HuH-7.5 (cell line): ENCODE measurements around the gene ENGASE.

Experiments used
- DNase-seq: peaks from one replicate; pipeline ENCODE4 v3.0.0; 2011; ENCODE audit warnings: low spot score

Gene ENGASE

DNA sequence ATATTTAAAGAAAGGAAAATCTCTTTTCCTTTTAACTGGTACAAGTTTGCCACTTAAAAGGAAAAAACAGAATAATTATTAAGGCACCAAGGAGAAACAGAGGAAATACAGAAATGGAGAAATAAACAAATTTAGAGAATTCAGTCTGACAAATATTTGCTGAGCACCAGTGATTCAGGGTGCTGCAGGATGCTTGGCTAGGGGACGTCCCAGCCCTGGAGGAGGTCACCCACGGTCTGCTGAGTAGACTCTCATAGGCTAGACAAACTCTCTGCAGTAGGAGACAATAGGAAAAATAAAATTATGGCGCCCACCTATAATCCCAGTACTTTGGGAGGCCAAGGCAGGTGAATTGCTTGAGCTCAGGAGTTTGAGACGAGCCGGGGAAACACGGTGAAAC, 34.7 kb upstream of the ENGASE start:
- no peak for DNase-seq

GRCh38 chr17:79041041-79041570, 33.5 kb upstream of the ENGASE start:
- no peak for DNase-seq

- DNase-seq: no peak
Measured at GRCh38 chr17:79041723-79042420, 32.8 kb upstream of the ENGASE start.

GRCh38 chr17:79042421-79043190, 32.0 kb upstream of the ENGASE start:
- DNase-seq: peak; percentile 68

DNA sequence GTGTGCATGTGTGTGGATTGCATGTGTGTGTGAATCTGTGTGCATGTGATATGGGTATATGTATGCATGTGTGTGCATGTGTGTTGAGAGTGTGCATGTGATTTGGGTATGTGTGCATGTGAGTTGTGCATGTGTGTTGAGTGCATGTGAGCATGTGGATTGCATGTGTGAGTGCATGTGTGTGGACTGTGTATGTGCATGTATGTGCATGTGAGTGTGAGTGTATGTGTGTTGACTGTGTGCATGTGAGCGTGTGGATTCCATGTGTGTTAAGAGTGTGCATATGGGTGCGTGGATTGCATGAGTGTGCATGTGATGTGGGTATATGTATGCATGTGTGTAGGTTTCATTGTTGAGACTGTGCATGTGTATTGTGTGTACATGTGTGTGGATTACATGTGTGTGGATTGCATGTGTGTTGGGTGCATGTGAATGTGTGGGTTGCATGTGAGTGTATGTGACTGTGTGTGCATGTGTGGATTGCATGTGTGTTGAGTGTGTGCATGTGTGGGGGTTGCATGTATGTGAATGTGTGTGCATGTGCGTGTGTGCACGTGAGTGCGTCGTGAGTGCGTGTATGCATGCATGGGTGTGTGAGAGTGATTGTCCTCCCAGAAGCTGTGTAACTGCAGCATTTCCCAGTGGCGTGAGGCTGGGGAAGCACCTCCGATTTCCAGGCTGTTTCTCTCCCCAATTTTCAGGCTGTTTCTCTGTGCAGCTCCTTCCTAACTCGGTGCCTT, 31.3 kb upstream of the ENGASE start:
- no peak for DNase-seq

DNA sequence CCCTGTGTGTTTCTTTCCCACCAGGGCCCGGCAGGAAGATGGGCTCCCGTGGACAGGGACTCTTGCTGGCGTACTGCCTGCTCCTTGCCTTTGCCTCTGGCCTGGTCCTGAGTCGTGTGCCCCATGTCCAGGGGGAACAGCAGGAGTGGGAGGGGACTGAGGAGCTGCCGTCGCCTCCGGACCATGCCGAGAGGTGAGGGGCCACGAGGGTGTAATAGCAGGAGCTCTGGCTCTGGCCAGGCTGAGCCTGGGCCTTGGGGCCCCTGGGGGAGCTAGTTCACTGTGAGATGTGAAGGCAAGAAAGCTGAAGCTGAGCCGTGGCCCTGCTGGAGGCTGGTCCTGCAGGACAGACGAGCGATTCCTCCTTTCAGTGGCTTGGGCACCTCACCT, 30.7 kb upstream of the ENGASE start:
- DNase-seq: no peak

DNA sequence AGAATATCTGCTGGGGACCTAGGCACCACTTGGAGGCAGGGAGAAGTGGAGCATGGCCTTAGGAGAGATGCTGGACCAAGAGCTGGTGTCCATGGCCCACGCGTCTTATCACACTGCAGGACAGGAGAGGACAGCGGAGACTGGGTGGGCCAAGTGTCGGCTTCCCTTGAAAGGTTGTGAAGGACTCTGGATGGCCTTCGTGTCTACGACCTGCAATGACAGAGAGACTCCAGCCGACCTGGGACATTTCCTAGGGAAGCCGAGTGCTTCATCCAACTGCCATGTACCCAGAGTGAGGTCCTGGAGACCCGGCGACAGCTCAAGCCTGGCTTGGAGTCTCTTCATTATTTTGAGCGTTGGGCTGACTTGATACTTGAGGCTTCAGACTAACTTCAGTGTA, 30.2 kb upstream of the ENGASE start:
- DNase-seq: no peak

GRCh38 chr17:79045001-79045729, 29.5 kb upstream of the ENGASE start:
- no peak for DNase-seq

DNA sequence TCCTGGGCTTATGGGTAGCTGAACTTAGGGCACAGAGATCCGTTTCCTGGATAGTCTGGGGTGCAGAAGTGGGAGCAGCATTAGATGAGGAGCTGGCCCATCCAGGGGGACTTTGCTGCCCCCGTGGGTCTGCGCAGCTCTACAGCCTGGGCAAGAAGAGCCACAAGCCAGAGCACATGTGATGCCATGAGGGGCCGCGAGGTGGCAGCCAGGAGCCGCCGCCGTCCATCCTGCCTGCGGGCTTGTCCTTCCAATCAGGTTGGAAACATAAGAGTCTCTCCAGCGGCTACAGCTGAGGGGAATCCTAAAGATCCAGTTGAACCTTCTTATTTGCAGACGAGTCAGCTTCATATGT, 28.8 kb upstream of the ENGASE start:
- DNase-seq: peak; percentile 76

DNA sequence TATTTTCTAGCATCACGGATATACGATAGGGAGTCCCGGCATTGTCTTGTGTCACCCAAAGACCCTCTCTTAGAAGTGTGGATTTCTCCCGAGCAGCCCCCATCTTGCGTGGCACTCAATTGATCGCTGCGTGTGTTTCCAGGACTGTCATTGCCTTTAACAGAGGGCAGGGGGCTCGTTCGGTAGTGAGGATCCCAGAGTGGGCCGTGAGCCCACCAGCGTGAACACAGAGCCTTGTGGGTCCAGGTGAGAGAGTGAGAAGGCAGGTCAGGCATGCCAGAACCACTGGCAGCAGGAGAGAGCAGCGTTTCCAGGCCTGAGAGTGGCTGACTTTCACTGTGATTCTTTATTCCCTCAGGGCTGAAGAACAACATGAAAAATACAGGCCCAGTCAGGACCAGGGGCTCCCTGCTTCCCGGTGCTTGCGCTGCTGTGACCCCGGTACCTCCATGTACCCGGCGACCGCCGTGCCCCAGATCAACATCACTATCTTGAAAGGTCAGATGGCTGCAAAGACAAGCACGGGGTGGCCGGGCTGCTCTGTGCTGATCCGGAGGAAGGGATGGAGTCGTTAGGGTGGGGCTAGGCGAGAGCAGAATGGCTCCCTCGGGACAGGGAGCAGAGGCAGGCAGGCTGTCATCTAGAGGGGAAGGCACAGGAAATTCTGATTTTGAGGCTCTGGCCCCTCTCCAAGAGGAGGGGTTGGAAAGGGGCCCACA, 28.3 kb upstream of the ENGASE start:
- no peak for DNase-seq

DNA sequence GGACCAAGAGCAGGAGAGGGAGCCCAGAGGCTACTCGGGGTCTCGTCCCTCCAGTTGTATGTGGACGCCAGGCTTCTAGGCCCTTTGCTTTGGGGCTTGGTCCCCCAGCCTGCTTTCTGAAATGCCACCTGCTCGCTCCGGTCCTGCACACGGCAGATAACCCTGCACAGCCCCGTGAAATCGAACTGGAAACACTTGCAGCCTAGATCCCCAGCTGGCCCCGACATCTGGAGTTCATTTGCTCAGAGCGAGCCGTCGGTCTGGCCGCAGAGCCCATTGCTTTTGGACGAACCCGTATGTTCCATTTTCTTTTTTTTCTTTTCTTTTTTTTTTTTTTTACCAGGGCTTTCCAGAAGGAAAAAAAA, 27.7 kb upstream of the ENGASE start:
- no peak for DNase-seq

GRCh38 chr17:79047291-79047920, 27.2 kb upstream of the ENGASE start:
- DNase-seq: no peak

DNA sequence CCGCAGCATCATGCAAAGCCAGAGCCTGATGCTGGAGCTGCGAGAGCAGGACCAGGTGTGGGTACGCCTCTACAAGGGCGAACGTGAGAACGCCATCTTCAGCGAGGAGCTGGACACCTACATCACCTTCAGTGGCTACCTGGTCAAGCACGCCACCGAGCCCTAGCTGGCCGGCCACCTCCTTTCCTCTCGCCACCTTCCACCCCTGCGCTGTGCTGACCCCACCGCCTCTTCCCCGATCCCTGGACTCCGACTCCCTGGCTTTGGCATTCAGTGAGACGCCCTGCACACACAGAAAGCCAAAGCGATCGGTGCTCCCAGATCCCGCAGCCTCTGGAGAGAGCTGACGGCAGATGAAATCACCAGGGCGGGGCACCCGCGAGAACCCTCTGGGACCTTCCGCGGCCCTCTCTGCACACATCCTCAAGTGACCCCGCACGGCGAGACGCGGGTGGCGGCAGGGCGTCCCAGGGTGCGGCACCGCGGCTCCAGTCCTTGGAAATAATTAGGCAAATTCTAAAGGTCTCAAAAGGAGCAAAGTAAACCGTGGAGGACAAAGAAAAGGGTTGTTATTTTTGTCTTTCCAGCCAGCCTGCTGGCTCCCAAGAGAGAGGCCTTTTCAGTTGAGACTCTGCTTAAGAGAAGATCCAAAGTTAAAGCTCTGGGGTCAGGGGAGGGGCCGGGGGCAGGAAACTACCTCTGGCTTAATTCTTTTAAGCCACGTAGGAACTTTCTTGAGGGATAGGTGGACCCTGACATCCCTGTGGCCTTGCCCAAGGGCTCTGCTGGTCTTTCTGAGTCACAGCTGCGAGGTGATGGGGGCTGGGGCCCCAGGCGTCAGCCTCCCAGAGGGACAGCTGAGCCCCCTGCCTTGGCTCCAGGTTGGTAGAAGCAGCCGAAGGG, 26.4 kb upstream of the ENGASE start:
- DNase-seq: no peak

DNA sequence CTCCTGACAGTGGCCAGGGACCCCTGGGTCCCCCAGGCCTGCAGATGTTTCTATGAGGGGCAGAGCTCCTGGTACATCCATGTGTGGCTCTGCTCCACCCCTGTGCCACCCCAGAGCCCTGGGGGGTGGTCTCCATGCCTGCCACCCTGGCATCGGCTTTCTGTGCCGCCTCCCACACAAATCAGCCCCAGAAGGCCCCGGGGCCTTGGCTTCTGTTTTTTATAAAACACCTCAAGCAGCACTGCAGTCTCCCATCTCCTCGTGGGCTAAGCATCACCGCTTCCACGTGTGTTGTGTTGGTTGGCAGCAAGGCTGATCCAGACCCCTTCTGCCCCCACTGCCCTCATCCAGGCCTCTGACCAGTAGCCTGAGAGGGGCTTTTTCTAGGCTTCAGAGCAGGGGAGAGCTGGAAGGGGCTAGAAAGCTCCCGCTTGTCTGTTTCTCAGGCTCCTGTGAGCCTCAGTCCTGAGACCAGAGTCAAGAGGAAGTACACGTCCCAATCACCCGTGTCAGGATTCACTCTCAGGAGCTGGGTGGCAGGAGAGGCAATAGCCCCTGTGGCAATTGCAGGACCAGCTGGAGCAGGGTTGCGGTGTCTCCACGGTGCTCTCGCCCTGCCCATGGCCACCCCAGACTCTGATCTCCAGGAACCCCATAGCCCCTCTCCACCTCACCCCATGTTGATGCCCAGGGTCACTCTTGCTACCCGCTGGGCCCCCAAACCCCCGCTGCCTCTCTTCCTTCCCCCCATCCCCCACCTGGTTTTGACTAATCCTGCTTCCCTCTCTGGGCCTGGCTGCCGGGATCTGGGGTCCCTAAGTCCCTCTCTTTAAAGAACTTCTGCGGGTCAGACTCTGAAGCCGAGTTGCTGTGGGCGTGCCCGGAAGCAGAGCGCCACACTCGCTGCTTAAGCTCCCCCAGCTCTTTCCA, 25.5 kb upstream of the ENGASE start:
- DNase-seq: no peak

GRCh38 chr17:79049821-79050220, 24.8 kb upstream of the ENGASE start:
- DNase-seq: no peak

DNA sequence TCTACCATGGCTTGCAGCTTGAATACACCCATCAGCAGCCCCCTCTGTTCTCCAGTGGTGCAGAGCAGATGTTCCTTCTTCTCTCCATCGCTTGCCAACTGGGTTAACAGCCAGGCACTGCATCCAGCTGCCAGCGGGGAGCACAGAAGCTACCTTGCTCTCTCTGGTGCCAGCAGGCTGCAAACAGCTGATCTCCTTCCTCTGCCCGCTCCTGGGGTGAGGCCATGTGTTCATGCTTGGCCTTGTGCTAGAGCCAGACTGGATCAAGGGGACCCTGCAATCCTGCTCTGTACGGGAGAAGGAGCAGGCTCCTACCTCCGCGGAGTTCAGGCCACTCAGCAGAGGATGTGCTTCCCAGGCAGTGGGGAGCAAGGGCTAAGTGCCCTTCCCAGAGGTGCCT, 24.1 kb upstream of the ENGASE start:
- no peak for DNase-seq

DNA sequence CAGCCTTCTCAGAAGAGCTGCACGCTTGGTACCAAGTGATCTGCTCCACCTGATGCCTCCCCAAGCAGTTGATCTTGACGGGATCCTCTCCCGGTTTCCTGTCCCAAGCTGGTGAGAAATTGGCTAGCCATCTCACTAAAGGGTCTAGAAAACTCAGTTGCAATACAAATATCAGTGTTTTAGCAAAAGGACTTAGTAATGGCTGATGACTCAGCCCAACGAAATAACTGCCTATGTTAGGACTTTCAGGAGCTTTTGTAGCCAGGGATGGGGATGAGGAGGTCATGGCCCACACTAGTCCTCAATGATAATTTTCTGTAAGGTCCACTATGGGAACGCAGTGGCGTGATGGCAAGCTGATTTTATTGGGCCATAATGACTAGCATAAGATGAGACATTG, 23.3 kb upstream of the ENGASE start:
- no peak for DNase-seq

GRCh38 chr17:79052131-79052530, 22.5 kb upstream of the ENGASE start:
- DNase-seq: no peak
